ENCODE measurements around the gene SLC7A14.
A peak's percentile ranks its signal among the peaks of the same experiment; 100 is the strongest.

SLC7A14 gene

DNA sequence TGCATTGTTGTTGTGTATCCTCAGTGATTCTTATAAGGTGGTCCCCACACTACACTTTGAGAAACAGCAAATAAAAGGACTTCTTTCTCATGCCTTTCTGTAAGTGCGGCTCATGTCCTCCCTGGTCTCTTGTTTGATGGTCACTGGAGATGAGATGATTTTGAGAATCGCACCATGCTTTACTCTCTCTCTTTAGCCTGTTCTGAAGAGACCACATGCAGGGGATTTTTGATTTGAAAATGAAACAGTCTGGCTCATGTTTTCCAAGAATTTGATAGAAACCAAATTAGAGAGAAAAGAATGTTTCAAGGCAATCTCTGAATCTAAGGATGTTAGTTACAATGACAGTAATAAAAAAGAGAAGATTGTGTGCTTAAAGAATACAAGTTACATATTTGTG, 149.2 kb downstream of the SLC7A14 start:
- Histone ChIP-seq H3K27me3 (replicated peaks in 2 of 5; ENCODE audit: control insufficient read depth in 4 of 5, insufficient read depth in 5 of 5, low read length in 4 of 5) (peaks cover 0 to 8% (median 0%) of the 10 kb centered on the region in 5 experiments), H3K36me3 (ENCODE audit: control insufficient read depth in 4 of 4, insufficient read depth in 4 of 4, low read length in 3 of 4) (no peaks in the 10 kb centered on the region), H3K4me1 (ENCODE audit: control extremely low read depth in 1 of 4, control insufficient read depth in 4 of 4, insufficient read depth in 4 of 4, low read length in 3 of 4) (no peaks in the 10 kb centered on the region), H3K27ac (ENCODE audit: insufficient read depth in 1 of 2, low read depth in 1 of 2, low read length in 2 of 2, poor library complexity in 1 of 2, severe bottlenecking in 2 of 2) (no peak overlapping the region), H3K4me3 (ENCODE audit: control insufficient read depth in 1 of 7, extremely low read depth in 1 of 7, insufficient read depth in 4 of 7, low read depth in 2 of 7, low read length in 6 of 7) (no peak overlapping the region), H3K9me3 (ENCODE audit: control extremely low read depth in 1 of 5, control insufficient read depth in 4 of 5, insufficient read depth in 2 of 5, low read depth in 1 of 5, low read length in 4 of 5) (peaks cover 0 to 3% (median 0%) of the 10 kb centered on the region in 5 experiments)
- POLR2A ChIA-PET, result no interaction called here
- WGBS (ENCODE audit: insufficient coverage), result no CpG with 5 or more reads among the region's 2 CpGs
- CTCF ChIA-PET, result no interaction called here
- no peak for DNase-seq

DNA sequence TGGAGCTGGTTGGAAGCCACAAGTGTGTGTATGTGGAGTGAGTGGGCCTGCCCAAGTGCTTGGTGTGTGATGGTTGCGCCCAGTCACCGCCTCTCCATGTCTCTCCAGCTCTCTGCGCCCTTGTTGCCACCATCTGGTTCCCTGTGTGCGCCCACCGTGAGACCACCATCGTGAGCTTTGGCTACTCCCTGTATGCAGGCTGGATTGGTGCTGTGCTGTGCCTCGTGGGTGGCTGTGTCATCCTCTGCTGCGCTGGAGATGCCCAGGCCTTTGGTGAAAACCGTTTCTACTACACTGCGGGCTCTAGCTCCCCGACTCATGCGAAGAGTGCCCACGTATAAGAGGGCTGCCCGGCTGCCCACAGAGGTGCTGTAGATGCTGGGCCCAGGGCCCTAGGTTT, 153.5 kb downstream of the SLC7A14 start:
- POLR2A ChIA-PET, result no interaction called here
- Histone ChIP-seq H3K4me1 (ENCODE audit: control extremely low read depth in 1 of 4, control insufficient read depth in 4 of 4, insufficient read depth in 4 of 4, low read length in 3 of 4) (no peaks in the 10 kb centered on the region), H3K36me3 (ENCODE audit: control insufficient read depth in 4 of 4, insufficient read depth in 4 of 4, low read length in 3 of 4) (no peaks in the 10 kb centered on the region), H3K9me3 (ENCODE audit: control extremely low read depth in 1 of 5, control insufficient read depth in 4 of 5, insufficient read depth in 2 of 5, low read depth in 1 of 5, low read length in 4 of 5) (no peaks in the 10 kb centered on the region), H3K4me3 (ENCODE audit: control insufficient read depth in 1 of 7, extremely low read depth in 1 of 7, insufficient read depth in 4 of 7, low read depth in 2 of 7, low read length in 6 of 7) (no peak overlapping the region), H3K27me3 (replicated peaks in 2 of 5; ENCODE audit: control insufficient read depth in 4 of 5, insufficient read depth in 5 of 5, low read length in 4 of 5) (peaks cover 0 to 8% (median 0%) of the 10 kb centered on the region in 5 experiments), H3K27ac (ENCODE audit: insufficient read depth in 1 of 2, low read depth in 1 of 2, low read length in 2 of 2, poor library complexity in 1 of 2, severe bottlenecking in 2 of 2) (no peak overlapping the region)
- DNase-seq, result no peak
- 97% methylated on average over 13 of the region's 14 CpGs for WGBS (ENCODE audit: insufficient coverage)
- CTCF ChIA-PET, result interaction anchor here (1.2 to 2.1 kb wide), 2 partner anchors 15 to 17 kb away, joined by 4 to 5 read pairs; no protein-coding TSS in a partner anchor

DNA sequence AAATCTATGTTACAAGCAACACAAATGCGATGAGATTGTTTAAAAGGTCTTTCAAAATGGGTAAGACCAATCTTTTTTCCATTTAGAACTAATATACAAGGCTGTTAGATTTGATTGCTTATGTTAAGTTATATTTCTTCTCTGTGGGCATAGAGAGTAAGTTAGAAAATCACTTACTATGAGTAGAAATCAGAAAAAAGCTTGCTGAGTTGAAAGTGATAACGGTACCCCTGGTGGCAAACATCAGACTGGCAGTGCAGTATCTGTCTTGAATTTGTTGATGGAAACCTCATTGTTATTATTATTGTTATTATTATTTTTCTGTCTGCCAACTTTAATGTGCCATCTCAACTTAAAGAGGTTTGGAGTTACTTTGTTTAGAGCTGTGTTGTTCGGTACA, 154.8 kb downstream of the SLC7A14 start:
- no peak overlapping the region for H3K27ac ChIP-seq (ENCODE audit: insufficient read depth in 1 of 2, low read depth in 1 of 2, low read length in 2 of 2, poor library complexity in 1 of 2, severe bottlenecking in 2 of 2)
- POLR2A ChIA-PET, result no interaction called here
- CTCF ChIA-PET, result interaction anchor here (1.7 to 2.1 kb wide), 2 partner anchors 17 to 19 kb away, joined by 4 to 5 read pairs; no protein-coding TSS in a partner anchor

DNA sequence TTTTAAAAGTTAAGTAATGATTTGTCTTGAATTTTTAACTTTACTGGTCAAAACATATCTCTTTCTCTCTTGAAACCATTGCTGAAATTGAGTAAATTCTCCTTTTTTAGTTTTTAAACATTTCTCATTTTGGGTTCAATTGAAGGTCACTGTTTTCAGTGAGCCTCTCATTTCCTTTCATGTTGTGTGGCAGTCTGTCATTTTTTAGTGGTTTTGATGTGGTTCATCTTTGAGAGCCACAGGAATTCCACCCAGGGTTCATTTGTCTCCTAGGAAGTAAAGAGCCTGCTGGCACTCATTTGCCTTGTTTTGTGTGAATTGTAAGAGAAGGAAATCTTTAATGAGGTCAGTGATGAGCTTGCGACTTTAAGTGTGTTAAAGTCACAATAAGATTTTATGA, 156.8 kb downstream of the SLC7A14 start:
- no peak overlapping the region for H3K4me3 ChIP-seq (ENCODE audit: control insufficient read depth in 1 of 7, extremely low read depth in 1 of 7, insufficient read depth in 4 of 7, low read depth in 2 of 7, low read length in 6 of 7)
- peaks cover 0 to 5% (median 0%) of the 10 kb centered on the region in 5 experiments for H3K27me3 ChIP-seq (replicated peaks in 2 of 5; ENCODE audit: control insufficient read depth in 4 of 5, insufficient read depth in 5 of 5, low read length in 4 of 5)
- no CpG with 5 or more reads among the region's 1 CpG for WGBS (ENCODE audit: insufficient coverage)
- ChIA-PET POLR2A (no interaction called here), CTCF (no interaction called here)
- DNase-seq, result peak in 1 of 3 donors; percentile 27
- no peaks in the 10 kb centered on the region for H3K4me1 ChIP-seq (ENCODE audit: control extremely low read depth in 1 of 4, control insufficient read depth in 4 of 4, insufficient read depth in 4 of 4, low read length in 3 of 4)
- no peak overlapping the region for H3K27ac ChIP-seq (ENCODE audit: insufficient read depth in 1 of 2, low read depth in 1 of 2, low read length in 2 of 2, poor library complexity in 1 of 2, severe bottlenecking in 2 of 2)
- no peaks in the 10 kb centered on the region for H3K9me3 ChIP-seq (ENCODE audit: control extremely low read depth in 1 of 5, control insufficient read depth in 4 of 5, insufficient read depth in 2 of 5, low read depth in 1 of 5, low read length in 4 of 5)
- no peaks in the 10 kb centered on the region for H3K36me3 ChIP-seq (ENCODE audit: control insufficient read depth in 4 of 4, insufficient read depth in 4 of 4, low read length in 3 of 4)

More for the DNA sequence above, 154.8 kb downstream of the SLC7A14 start:
- no CpG with 5 or more reads among the region's 3 CpGs for WGBS (ENCODE audit: insufficient coverage)
- Histone ChIP-seq H3K9me3 (ENCODE audit: control extremely low read depth in 1 of 5, control insufficient read depth in 4 of 5, insufficient read depth in 2 of 5, low read depth in 1 of 5, low read length in 4 of 5) (no peaks in the 10 kb centered on the region), H3K27me3 (replicated peaks in 2 of 5; ENCODE audit: control insufficient read depth in 4 of 5, insufficient read depth in 5 of 5, low read length in 4 of 5) (peaks cover 0 to 6% (median 0%) of the 10 kb centered on the region in 5 experiments), H3K36me3 (ENCODE audit: control insufficient read depth in 4 of 4, insufficient read depth in 4 of 4, low read length in 3 of 4) (no peaks in the 10 kb centered on the region), H3K4me1 (ENCODE audit: control extremely low read depth in 1 of 4, control insufficient read depth in 4 of 4, insufficient read depth in 4 of 4, low read length in 3 of 4) (no peaks in the 10 kb centered on the region), H3K4me3 (ENCODE audit: control insufficient read depth in 1 of 7, extremely low read depth in 1 of 7, insufficient read depth in 4 of 7, low read depth in 2 of 7, low read length in 6 of 7) (no peak overlapping the region)
- no peak for DNase-seq

DNA sequence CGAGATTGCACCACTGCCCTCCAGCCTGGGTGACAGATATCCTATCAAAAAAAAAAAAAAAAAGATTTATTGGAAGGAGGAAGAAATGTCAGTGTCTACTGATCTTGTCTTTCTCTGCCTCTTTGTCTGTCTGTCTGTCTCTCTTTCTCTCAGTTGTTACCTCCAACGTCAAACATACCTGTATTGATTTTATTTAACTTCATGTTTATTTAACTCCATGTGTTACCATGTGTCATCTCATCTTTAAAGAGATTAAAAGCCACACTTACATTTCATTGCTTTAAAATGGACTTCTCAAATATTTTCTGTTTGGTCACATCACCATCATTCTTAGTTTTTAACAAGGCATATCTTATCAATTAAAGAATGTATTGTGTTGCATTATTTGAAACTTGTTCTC, 157.8 kb downstream of the SLC7A14 start:
- peaks cover 0 to 5% (median 0%) of the 10 kb centered on the region in 5 experiments for H3K27me3 ChIP-seq (replicated peaks in 2 of 5; ENCODE audit: control insufficient read depth in 4 of 5, insufficient read depth in 5 of 5, low read length in 4 of 5)
- H3K9me3 ChIP-seq (ENCODE audit: control extremely low read depth in 1 of 5, control insufficient read depth in 4 of 5, insufficient read depth in 2 of 5, low read depth in 1 of 5, low read length in 4 of 5), result no peaks in the 10 kb centered on the region
- H3K27ac ChIP-seq (ENCODE audit: insufficient read depth in 1 of 2, low read depth in 1 of 2, low read length in 2 of 2, poor library complexity in 1 of 2, severe bottlenecking in 2 of 2), result no peak overlapping the region
- no peaks in the 10 kb centered on the region for H3K4me1 ChIP-seq (ENCODE audit: control extremely low read depth in 1 of 4, control insufficient read depth in 4 of 4, insufficient read depth in 4 of 4, low read length in 3 of 4)
- WGBS (ENCODE audit: insufficient coverage), result no CpG with 5 or more reads among the region's 2 CpGs
- ChIA-PET POLR2A (no interaction called here), CTCF (interaction anchor here (2.4 kb wide), 1 partner anchor 14 kb away, joined by 7 read pairs; no protein-coding TSS in a partner anchor)
- DNase-seq, result no peak
- H3K4me3 ChIP-seq (ENCODE audit: control insufficient read depth in 1 of 7, extremely low read depth in 1 of 7, insufficient read depth in 4 of 7, low read depth in 2 of 7, low read length in 6 of 7), result no peak overlapping the region
- H3K36me3 ChIP-seq (ENCODE audit: control insufficient read depth in 4 of 4, insufficient read depth in 4 of 4, low read length in 3 of 4), result no peaks in the 10 kb centered on the region

DNA sequence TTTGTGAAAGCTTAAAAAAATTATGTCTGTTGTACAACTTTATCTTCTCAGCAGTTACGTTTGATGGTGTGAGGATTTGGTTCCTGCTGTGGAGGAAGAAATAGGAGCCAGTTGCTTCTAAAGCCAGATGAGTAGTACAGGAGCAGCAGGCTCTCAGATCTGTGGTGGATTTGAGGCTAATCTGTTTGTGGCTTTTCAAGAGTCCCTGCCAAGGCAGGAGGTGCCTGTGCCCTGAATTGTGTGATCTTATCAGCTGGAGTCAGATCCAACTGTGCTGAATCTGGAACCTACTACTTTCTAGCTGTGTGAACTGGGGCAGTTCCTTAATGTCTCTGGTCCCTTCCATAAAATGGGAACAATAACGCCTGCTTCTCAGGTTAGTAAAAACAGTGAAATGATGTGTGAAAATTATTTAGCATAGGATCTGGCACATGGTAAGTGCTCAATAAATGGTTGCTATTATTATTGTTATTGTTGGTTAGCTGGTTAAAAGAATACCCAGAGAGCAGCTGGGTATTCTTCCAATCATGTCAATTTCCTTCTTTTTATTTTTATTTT, 159.6 kb downstream of the SLC7A14 start:
- Histone ChIP-seq H3K4me3 (ENCODE audit: control insufficient read depth in 1 of 7, extremely low read depth in 1 of 7, insufficient read depth in 4 of 7, low read depth in 2 of 7, low read length in 6 of 7) (no peak overlapping the region), H3K4me1 (ENCODE audit: control extremely low read depth in 1 of 4, control insufficient read depth in 4 of 4, insufficient read depth in 4 of 4, low read length in 3 of 4) (no peaks in the 10 kb centered on the region), H3K9me3 (ENCODE audit: control extremely low read depth in 1 of 5, control insufficient read depth in 4 of 5, insufficient read depth in 2 of 5, low read depth in 1 of 5, low read length in 4 of 5) (no peaks in the 10 kb centered on the region), H3K27ac (ENCODE audit: insufficient read depth in 1 of 2, low read depth in 1 of 2, low read length in 2 of 2, poor library complexity in 1 of 2, severe bottlenecking in 2 of 2) (no peak overlapping the region), H3K27me3 (replicated peaks in 2 of 5; ENCODE audit: control insufficient read depth in 4 of 5, insufficient read depth in 5 of 5, low read length in 4 of 5) (peaks cover 0 to 8% (median 4%) of the 10 kb centered on the region in 5 experiments), H3K36me3 (ENCODE audit: control insufficient read depth in 4 of 4, insufficient read depth in 4 of 4, low read length in 3 of 4) (no peaks in the 10 kb centered on the region)
- DNase-seq, result peak in 1 of 3 donors; percentile 22
- CTCF ChIA-PET, result interaction anchor here (2.4 kb wide), 1 partner anchor 12 kb away, joined by 7 read pairs; no protein-coding TSS in a partner anchor
- WGBS (ENCODE audit: insufficient coverage), result 50% methylated on average over 2 of the region's 2 CpGs
- POLR2A ChIA-PET, result no interaction called here

DNA sequence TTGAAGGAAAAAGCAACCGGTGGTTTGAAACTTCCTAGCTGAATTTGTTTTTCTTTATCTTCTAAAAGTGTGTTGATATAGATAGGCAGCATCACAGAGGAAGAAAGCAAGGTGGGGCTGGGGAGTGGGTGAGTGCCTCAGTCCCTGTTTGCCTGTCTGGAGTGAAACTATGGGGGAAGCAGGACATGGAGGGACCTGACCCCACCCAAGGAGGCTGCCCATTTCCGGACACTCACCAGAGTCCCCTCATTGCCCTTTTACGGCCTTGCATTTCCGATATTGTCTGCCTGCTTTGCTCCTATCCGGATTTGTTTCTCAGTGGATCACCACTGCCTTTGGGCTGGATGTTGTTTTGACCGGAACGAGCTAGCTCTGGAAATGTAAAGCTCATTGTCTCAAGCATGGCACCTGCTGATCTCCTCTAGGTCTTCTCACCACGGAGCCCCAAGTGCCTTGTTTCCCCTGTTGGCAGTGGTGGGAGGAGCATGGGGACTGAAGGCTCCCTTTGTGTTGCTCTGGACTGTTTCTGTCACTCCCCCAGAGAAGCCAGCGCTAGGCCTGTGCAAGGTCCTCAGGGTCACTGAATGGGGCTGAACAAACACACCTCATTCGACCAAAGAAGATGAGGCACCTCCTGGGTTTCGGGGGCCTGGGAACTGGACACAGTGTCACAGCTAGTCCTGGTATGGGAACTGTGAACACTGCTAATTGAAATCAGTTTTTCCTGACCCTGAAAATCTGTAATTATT, 160.2 kb downstream of the SLC7A14 start:
- WGBS (ENCODE audit: insufficient coverage), result 81% methylated on average over 8 of the region's 11 CpGs
- H3K27ac ChIP-seq (ENCODE audit: insufficient read depth in 1 of 2, low read depth in 1 of 2, low read length in 2 of 2, poor library complexity in 1 of 2, severe bottlenecking in 2 of 2), result no peak overlapping the region
- no peaks in the 10 kb centered on the region for H3K36me3 ChIP-seq (ENCODE audit: control insufficient read depth in 4 of 4, insufficient read depth in 4 of 4, low read length in 3 of 4)
- CTCF ChIA-PET, result no interaction called here
- POLR2A ChIA-PET, result no interaction called here
- no peak for DNase-seq
- no peak overlapping the region for H3K4me3 ChIP-seq (ENCODE audit: control insufficient read depth in 1 of 7, extremely low read depth in 1 of 7, insufficient read depth in 4 of 7, low read depth in 2 of 7, low read length in 6 of 7)
- H3K9me3 ChIP-seq (ENCODE audit: control extremely low read depth in 1 of 5, control insufficient read depth in 4 of 5, insufficient read depth in 2 of 5, low read depth in 1 of 5, low read length in 4 of 5), result no peaks in the 10 kb centered on the region
- H3K27me3 ChIP-seq (replicated peaks in 2 of 5; ENCODE audit: control insufficient read depth in 4 of 5, insufficient read depth in 5 of 5, low read length in 4 of 5), result peaks cover 0 to 13% (median 9%) of the 10 kb centered on the region in 5 experiments
- H3K4me1 ChIP-seq (ENCODE audit: control extremely low read depth in 1 of 4, control insufficient read depth in 4 of 4, insufficient read depth in 4 of 4, low read length in 3 of 4), result no peaks in the 10 kb centered on the region

Measured in common myeloid progenitor, CD34-positive (primary cell).